ENCODE measurements around the gene SYT12.

The SYT12 gene

DNA sequence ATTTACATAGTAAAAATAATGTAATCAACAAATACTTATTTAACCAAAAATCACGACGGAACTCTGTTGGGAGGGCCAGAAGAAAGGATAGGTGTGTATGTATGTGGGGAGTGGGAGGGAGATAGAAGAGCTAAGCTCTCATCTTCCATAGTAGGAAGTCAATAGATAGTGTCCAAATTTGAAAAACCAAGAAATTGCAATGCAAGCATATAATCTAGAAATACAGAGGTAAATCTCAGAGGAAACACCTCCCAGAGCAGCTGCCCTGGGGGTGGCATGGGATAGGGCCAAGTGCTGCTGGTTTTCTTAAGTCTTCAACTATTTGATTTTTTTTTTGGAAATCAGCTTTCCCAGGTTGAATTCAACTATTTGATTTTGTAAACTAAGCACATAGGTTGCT lies 30.9 kb upstream of the SYT12 start:
- Histone ChIP-seq H3K4me3 (no peak overlapping the region), H3K27me3 (no peaks in the 10 kb centered on the region), H3K27ac (no peak overlapping the region), H3K9me3 (no peaks in the 10 kb centered on the region), H3K36me3 (no peaks in the 10 kb centered on the region), H3K4me1 (peaks cover 0 to 10% (median 6%) of the 10 kb centered on the region in 4 donors)
- TF ChIP-seq, protein P1, sequence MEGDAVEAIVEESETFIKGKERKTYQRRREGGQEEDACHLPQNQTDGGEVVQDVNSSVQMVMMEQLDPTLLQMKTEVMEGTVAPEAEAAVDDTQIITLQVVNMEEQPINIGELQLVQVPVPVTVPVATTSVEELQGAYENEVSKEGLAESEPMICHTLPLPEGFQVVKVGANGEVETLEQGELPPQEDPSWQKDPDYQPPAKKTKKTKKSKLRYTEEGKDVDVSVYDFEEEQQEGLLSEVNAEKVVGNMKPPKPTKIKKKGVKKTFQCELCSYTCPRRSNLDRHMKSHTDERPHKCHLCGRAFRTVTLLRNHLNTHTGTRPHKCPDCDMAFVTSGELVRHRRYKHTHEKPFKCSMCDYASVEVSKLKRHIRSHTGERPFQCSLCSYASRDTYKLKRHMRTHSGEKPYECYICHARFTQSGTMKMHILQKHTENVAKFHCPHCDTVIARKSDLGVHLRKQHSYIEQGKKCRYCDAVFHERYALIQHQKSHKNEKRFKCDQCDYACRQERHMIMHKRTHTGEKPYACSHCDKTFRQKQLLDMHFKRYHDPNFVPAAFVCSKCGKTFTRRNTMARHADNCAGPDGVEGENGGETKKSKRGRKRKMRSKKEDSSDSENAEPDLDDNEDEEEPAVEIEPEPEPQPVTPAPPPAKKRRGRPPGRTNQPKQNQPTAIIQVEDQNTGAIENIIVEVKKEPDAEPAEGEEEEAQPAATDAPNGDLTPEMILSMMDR (IDR thresholded peaks at IDR 0.05) = no peak
- intact Hi-C loops (cut with DNase I; ENCODE audit: low total_unique reads) = no loop called here
- no peak for DNase-seq

DNA sequence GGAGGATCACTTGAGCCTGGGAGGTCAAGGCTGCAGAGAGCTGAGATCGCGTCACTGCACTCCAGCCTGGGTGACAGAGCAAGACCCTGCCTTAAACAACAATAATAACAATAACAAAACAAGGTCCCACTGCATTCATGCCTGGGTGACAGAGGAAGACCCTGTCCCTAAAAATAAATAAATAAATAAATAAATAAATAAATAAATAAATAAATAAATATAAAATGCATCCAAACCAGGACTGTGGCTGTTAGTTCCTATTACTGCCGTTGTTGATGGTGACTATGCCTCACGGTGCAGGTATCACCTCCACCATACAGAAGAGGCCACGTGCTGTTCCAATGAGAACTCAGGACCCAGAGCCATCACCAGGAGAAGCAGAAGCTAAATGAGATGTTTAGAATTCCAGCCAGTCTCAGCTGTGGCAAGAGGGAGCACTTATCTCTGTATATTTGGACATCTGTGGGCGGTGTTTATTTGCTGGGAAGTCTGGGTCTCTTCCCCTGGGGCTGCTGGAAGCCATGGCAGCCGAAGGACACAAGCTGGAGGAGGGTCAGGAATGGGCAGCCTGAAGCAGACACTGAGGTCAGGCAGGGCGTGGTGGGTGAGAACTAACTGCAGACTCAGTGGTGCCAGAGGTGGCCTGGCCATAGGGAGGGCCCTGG lies 26.2 kb upstream of the SYT12 start:
- intact Hi-C loops (cut with DNase I; ENCODE audit: low total_unique reads) = no loop called here
- Histone ChIP-seq H3K27me3 (no peaks in the 10 kb centered on the region), H3K4me3 (no peak overlapping the region), H3K36me3 (no peaks in the 10 kb centered on the region), H3K27ac (no peak overlapping the region), H3K9me3 (no peaks in the 10 kb centered on the region), H3K4me1 (peaks cover 0 to 12% (median 6%) of the 10 kb centered on the region in 4 donors)
- TF ChIP-seq, protein P1 (IDR thresholded peaks at IDR 0.05) = no peak
- no peak for DNase-seq

DNA sequence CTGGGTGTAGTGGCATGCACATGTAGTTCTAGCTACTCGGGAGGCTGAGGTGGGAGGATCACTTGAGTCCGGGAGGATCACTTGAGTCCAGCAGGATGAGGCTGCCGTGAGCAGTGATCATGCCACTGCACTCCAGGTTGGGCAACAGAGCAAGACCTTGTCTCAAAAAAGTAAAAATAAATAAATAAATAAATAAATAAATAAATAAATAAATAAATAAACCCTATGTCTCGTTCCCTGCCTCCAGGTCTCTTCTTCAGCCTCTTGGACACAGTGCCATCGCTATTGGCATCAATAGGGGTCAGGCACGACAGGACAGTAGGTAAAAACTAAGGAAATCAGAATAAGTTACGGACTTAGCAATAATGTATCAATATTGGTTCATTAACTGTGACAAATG lies 23.4 kb upstream of the SYT12 start:
- no peak for DNase-seq
- Histone ChIP-seq H3K4me3 (no peak overlapping the region), H3K36me3 (no peaks in the 10 kb centered on the region), H3K27me3 (no peaks in the 10 kb centered on the region), H3K27ac (no peak overlapping the region), H3K9me3 (no peaks in the 10 kb centered on the region), H3K4me1 (peaks cover 0 to 12% (median 6%) of the 10 kb centered on the region in 4 donors)
- TF ChIP-seq, protein P1 (IDR thresholded peaks at IDR 0.05) = no peak
- intact Hi-C loops (cut with DNase I; ENCODE audit: low total_unique reads) = no loop called here

DNA sequence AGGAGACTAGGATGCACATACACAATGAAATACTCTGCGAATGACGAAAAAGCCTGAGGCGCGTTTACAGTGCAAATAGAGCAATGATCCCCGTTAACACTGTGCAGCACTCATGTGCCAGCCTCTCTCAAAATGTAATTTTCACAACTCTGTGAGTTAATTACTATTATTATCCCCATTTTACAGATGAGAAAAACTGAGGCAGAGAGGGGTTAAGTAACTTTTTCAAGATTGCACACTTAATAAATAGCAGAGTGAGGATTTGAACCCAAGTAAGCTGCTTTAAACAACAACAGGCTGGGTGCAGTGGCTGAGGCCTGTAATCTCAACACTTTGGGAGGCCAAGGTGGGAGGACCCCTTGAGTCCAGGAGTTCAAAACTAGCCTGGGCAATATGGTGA lies 21.6 kb upstream of the SYT12 start:
- H3K36me3 ChIP-seq = no peaks in the 10 kb centered on the region
- H3K9me3 ChIP-seq = no peaks in the 10 kb centered on the region
- no peak overlapping the region for H3K27ac ChIP-seq
- H3K4me1 ChIP-seq = peaks cover 0 to 9% (median 6%) of the 10 kb centered on the region in 4 donors
- H3K4me3 ChIP-seq = no peak overlapping the region
- H3K27me3 ChIP-seq = no peaks in the 10 kb centered on the region
- intact Hi-C loops (cut with DNase I; ENCODE audit: low total_unique reads) = no loop called here
- TF ChIP-seq, protein P1 (IDR thresholded peaks at IDR 0.05) = no peak
- DNase-seq = no peak

DNA sequence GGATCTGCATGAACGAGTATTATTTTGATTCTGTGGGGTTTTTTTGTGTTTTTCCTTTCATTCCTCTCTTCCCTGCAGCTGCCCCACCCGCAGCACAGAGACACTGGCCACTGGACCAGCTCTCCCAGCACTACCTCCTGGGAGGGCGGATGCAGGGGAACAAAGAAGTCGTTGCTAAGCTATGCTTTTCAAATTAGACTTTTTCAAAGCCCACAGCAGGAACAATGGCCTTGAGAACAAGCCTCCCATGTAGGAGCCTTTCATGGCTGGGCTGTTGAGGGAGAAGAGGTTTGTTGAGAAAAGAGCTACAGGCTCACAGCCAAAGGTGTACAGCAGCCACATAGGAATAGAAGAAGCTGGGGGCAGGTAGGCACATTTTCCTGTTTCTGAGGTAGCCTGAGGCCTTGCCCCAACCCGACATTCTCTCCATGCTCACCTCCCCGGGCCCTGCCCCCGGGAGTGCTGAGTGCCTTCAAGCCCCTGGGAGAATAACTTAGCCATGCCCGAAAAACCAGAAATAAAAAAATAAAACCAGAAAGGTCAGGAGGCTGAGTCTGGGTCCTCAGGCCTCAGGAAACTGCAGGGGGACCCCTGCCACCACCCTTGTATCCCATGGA lies 20.5 kb upstream of the SYT12 start:
- TF ChIP-seq, protein P1 (IDR thresholded peaks at IDR 0.05) = no peak
- Histone ChIP-seq H3K27ac (no peak overlapping the region), H3K27me3 (no peaks in the 10 kb centered on the region)

More for the DNA sequence above, 20.5 kb upstream of the SYT12 start:
- H3K9me3 ChIP-seq = no peaks in the 10 kb centered on the region
- no peaks in the 10 kb centered on the region for H3K4me1 ChIP-seq
- DNase-seq = no peak
- no peaks in the 10 kb centered on the region for H3K36me3 ChIP-seq
- H3K4me3 ChIP-seq = no peak overlapping the region
- intact Hi-C loops (cut with DNase I; ENCODE audit: low total_unique reads) = no loop called here
